Measurements from ENCODE around the gene VAV2. TPM values are rescaled to one million over a fixed set of nuclear protein-coding genes. Genes with fewer than 3 reads are reported as not detected.

VAV2 gene
- total RNA-seq, 1 experiment from 2014 or later: 3.5 TPM

- Histone ChIP-seq H3K9me2 (replicated peaks; ENCODE audit: insufficient read depth, low read length) (no peaks in the 10 kb centered on the region), H3K27ac (ENCODE audit: low read length) (no peak overlapping the region), H3K4me3 (ENCODE audit: low read length) (no peak overlapping the region), H3K27me3 (ENCODE audit: low read length) (no peaks in the 10 kb centered on the region), H3K4me1 (ENCODE audit: low read length) (no peaks in the 10 kb centered on the region), H3K4me2 (ENCODE audit: low read depth, low read length, poor library complexity, severe bottlenecking) (no peak overlapping the region), H4K20me1 (ENCODE audit: insufficient read depth, low read depth, low read length) (peaks cover 28% of the 10 kb centered on the region; the same call in 1 of the 2 replicates), H3K9ac (ENCODE audit: low read length) (no peak overlapping the region), H3K79me2 (ENCODE audit: low read length) (no peaks in the 10 kb centered on the region), H2AFZ (ENCODE audit: low read length) (no peak overlapping the region), H3K36me3 (ENCODE audit: insufficient read depth, low read length) (no peaks in the 10 kb centered on the region), H3K9me3 (ENCODE audit: low read length) (no peaks in the 10 kb centered on the region)
- DNase-seq: no peak
Measured at GRCh38 chr9:133813749-133814585, 178.2 kb downstream of the VAV2 start.

- no peaks in the 10 kb centered on the region for H3K9me3 ChIP-seq (ENCODE audit: low read length)
- H2AFZ ChIP-seq (ENCODE audit: low read length): no peak overlapping the region
- no peak overlapping the region for H3K4me2 ChIP-seq (ENCODE audit: low read depth, low read length, poor library complexity, severe bottlenecking)
Measured at GRCh38 chr9:133812941-133813748, 179.0 kb downstream of the VAV2 start.

GRCh38 chr9:133812077-133812868 is 179.9 kb downstream of the VAV2 start:
- no peaks in the 10 kb centered on the region for H3K79me2 ChIP-seq (ENCODE audit: low read length)
- H3K36me3 ChIP-seq (ENCODE audit: insufficient read depth, low read length): no peaks in the 10 kb centered on the region
- no peaks in the 10 kb centered on the region for H3K9me3 ChIP-seq (ENCODE audit: low read length)
- no peak overlapping the region for H3K9ac ChIP-seq (ENCODE audit: low read length)
- H3K4me2 ChIP-seq (ENCODE audit: low read depth, low read length, poor library complexity, severe bottlenecking): no peak overlapping the region
- H2AFZ ChIP-seq (ENCODE audit: low read length): no peak overlapping the region
- H3K27me3 ChIP-seq (ENCODE audit: low read length): no peaks in the 10 kb centered on the region
- H3K4me1 ChIP-seq (ENCODE audit: low read length): no peaks in the 10 kb centered on the region
- no peak overlapping the region for H3K27ac ChIP-seq (ENCODE audit: low read length)
- peaks cover 28% of the 10 kb centered on the region; the same call in 1 of the 2 replicates for H4K20me1 ChIP-seq (ENCODE audit: insufficient read depth, low read depth, low read length)
- no peaks in the 10 kb centered on the region for H3K9me2 ChIP-seq (replicated peaks; ENCODE audit: insufficient read depth, low read length)
- no peak for DNase-seq
- no peak overlapping the region for H3K4me3 ChIP-seq (ENCODE audit: low read length)

More at GRCh38 chr9:133812941-133813748, 179.0 kb downstream of the VAV2 start:
- H3K9me2 ChIP-seq (replicated peaks; ENCODE audit: insufficient read depth, low read length): no peaks in the 10 kb centered on the region
- no peak overlapping the region for H3K27ac ChIP-seq (ENCODE audit: low read length)
- H4K20me1 ChIP-seq (ENCODE audit: insufficient read depth, low read depth, low read length): peaks cover 28% of the 10 kb centered on the region; the same call in 1 of the 2 replicates
- no peaks in the 10 kb centered on the region for H3K4me1 ChIP-seq (ENCODE audit: low read length)
- no peaks in the 10 kb centered on the region for H3K79me2 ChIP-seq (ENCODE audit: low read length)
- DNase-seq: no peak
- no peaks in the 10 kb centered on the region for H3K27me3 ChIP-seq (ENCODE audit: low read length)
- H3K36me3 ChIP-seq (ENCODE audit: insufficient read depth, low read length): no peaks in the 10 kb centered on the region
- no peak overlapping the region for H3K4me3 ChIP-seq (ENCODE audit: low read length)
- H3K9ac ChIP-seq (ENCODE audit: low read length): no peak overlapping the region

GRCh38 chr9:133811471-133811870 is 180.7 kb downstream of the VAV2 start:
- H3K9me3 ChIP-seq (ENCODE audit: low read length): no peaks in the 10 kb centered on the region
- no peaks in the 10 kb centered on the region for H3K9me2 ChIP-seq (replicated peaks; ENCODE audit: insufficient read depth, low read length)
- DNase-seq: no peak
- no peaks in the 10 kb centered on the region for H3K27me3 ChIP-seq (ENCODE audit: low read length)
- H3K79me2 ChIP-seq (ENCODE audit: low read length): no peaks in the 10 kb centered on the region
- H3K9ac ChIP-seq (ENCODE audit: low read length): no peak overlapping the region
- no peaks in the 10 kb centered on the region for H3K4me1 ChIP-seq (ENCODE audit: low read length)
- peaks cover 20% of the 10 kb centered on the region; the same call in 1 of the 2 replicates for H4K20me1 ChIP-seq (ENCODE audit: insufficient read depth, low read depth, low read length)
- no peak overlapping the region for H3K4me2 ChIP-seq (ENCODE audit: low read depth, low read length, poor library complexity, severe bottlenecking)
- H3K4me3 ChIP-seq (ENCODE audit: low read length): no peak overlapping the region
- no peaks in the 10 kb centered on the region for H3K36me3 ChIP-seq (ENCODE audit: insufficient read depth, low read length)
- no peak overlapping the region for H2AFZ ChIP-seq (ENCODE audit: low read length)
- H3K27ac ChIP-seq (ENCODE audit: low read length): no peak overlapping the region

GRCh38 chr9:133810556-133811195 is 181.4 kb downstream of the VAV2 start:
- no peaks in the 10 kb centered on the region for H3K27me3 ChIP-seq (ENCODE audit: low read length)
- H3K4me3 ChIP-seq (ENCODE audit: low read length): no peak overlapping the region
- H3K27ac ChIP-seq (ENCODE audit: low read length): no peak overlapping the region
- no peaks in the 10 kb centered on the region for H3K9me3 ChIP-seq (ENCODE audit: low read length)
- H3K9ac ChIP-seq (ENCODE audit: low read length): no peak overlapping the region
- DNase-seq: no peak
- H2AFZ ChIP-seq (ENCODE audit: low read length): no peak overlapping the region
- H3K9me2 ChIP-seq (replicated peaks; ENCODE audit: insufficient read depth, low read length): no peaks in the 10 kb centered on the region
- H3K4me2 ChIP-seq (ENCODE audit: low read depth, low read length, poor library complexity, severe bottlenecking): no peak overlapping the region
- H3K4me1 ChIP-seq (ENCODE audit: low read length): no peaks in the 10 kb centered on the region
- H4K20me1 ChIP-seq (ENCODE audit: insufficient read depth, low read depth, low read length): peaks cover 20% of the 10 kb centered on the region; the same call in 1 of the 2 replicates
- no peaks in the 10 kb centered on the region for H3K36me3 ChIP-seq (ENCODE audit: insufficient read depth, low read length)
- H3K79me2 ChIP-seq (ENCODE audit: low read length): no peaks in the 10 kb centered on the region

GRCh38 chr9:133809335-133809734 is 182.8 kb downstream of the VAV2 start:
- H3K9ac ChIP-seq (ENCODE audit: low read length): no peak overlapping the region
- H3K27me3 ChIP-seq (ENCODE audit: low read length): no peaks in the 10 kb centered on the region
- H3K27ac ChIP-seq (ENCODE audit: low read length): no peak overlapping the region
- no peaks in the 10 kb centered on the region for H3K36me3 ChIP-seq (ENCODE audit: insufficient read depth, low read length)
- H3K4me3 ChIP-seq (ENCODE audit: low read length): no peak overlapping the region
- H3K4me2 ChIP-seq (ENCODE audit: low read depth, low read length, poor library complexity, severe bottlenecking): no peak overlapping the region
- no peaks in the 10 kb centered on the region for H3K9me3 ChIP-seq (ENCODE audit: low read length)
- DNase-seq: no peak
- no peaks in the 10 kb centered on the region for H3K9me2 ChIP-seq (replicated peaks; ENCODE audit: insufficient read depth, low read length)
- H3K79me2 ChIP-seq (ENCODE audit: low read length): no peaks in the 10 kb centered on the region
- no peaks in the 10 kb centered on the region for H3K4me1 ChIP-seq (ENCODE audit: low read length)
- no peak overlapping the region for H2AFZ ChIP-seq (ENCODE audit: low read length)
- H4K20me1 ChIP-seq (ENCODE audit: insufficient read depth, low read depth, low read length): peaks cover 16% of the 10 kb centered on the region; the same call in 1 of the 2 replicates

GRCh38 chr9:133807818-133808217 is 184.3 kb downstream of the VAV2 start:
- H3K79me2 ChIP-seq (ENCODE audit: low read length): no peaks in the 10 kb centered on the region
- H4K20me1 ChIP-seq (ENCODE audit: insufficient read depth, low read depth, low read length): peaks cover 8% of the 10 kb centered on the region; the same call in 1 of the 2 replicates
- no peak overlapping the region for H3K4me2 ChIP-seq (ENCODE audit: low read depth, low read length, poor library complexity, severe bottlenecking)
- H3K27me3 ChIP-seq (ENCODE audit: low read length): no peaks in the 10 kb centered on the region
- DNase-seq: no peak
- H3K27ac ChIP-seq (ENCODE audit: low read length): no peak overlapping the region
- no peaks in the 10 kb centered on the region for H3K4me1 ChIP-seq (ENCODE audit: low read length)
- H3K4me3 ChIP-seq (ENCODE audit: low read length): no peak overlapping the region
- H3K9ac ChIP-seq (ENCODE audit: low read length): no peak overlapping the region
- H3K9me3 ChIP-seq (ENCODE audit: low read length): no peaks in the 10 kb centered on the region
- no peaks in the 10 kb centered on the region for H3K9me2 ChIP-seq (replicated peaks; ENCODE audit: insufficient read depth, low read length)
- no peak overlapping the region for H2AFZ ChIP-seq (ENCODE audit: low read length)
- no peaks in the 10 kb centered on the region for H3K36me3 ChIP-seq (ENCODE audit: insufficient read depth, low read length)

All from Karpas-422 (cell line).